BJ (cell line): ENCODE measurements around the gene EFNA4. TPM values are rescaled to one million over a fixed set of nuclear protein-coding genes. Genes with fewer than 3 reads are reported as not detected.

ENCODE experiments used
- CTCF ChIA-PET: fragments of 350-600 bp; formaldehyde crosslinking; extraction: SDS; loops from one replicate; lab custom pipeline; 2021; ENCODE audit warnings: antibody characterized with exemption, inconsistent platforms; lab: Yijun Ruan, JAX
- POLR2A ChIA-PET: fragments of 300-600 bp; sonication (Branson Sonifier 250); formaldehyde crosslinking; extraction: SDS; loops from one replicate; lab custom pipeline; 2021; ENCODE audit warnings: antibody characterized with exemption; lab: Charles Lee
- DNase-seq: peaks from one replicate; pipeline ENCODE4 v3.0.0-alpha.2; 2011; ENCODE audit warnings: low read depth
- H3K27me3 ChIP-seq: 2 replicates; pipeline ENCODE4 v1.6.0; 2011; ENCODE audit warnings: low read length; ENCODE audit not compliant: control insufficient read depth, insufficient read depth
- H3K36me3 ChIP-seq: 2 replicates; pipeline ENCODE4 v1.5.1; 2011; ENCODE audit warnings: low read length; ENCODE audit not compliant: control insufficient read depth, insufficient read depth
- H3K4me3 ChIP-seq: 2 replicates; pipeline ENCODE4 v1.5.1; 2011; ENCODE audit warnings: low read depth, mild to moderate bottlenecking, control low read depth, low read length
- polyA plus RNA-seq: library from polyadenylated mRNA; depleted of rRNA; stranded (reverse); fragments of >200 nt; gene quantifications from 2 replicates; pipeline ENCODE4 v1.2.3, GENCODE V29; 2011
- TF ChIP-seq, protein P1 (sequence below): IDR thresholded peaks from 2 replicates; pipeline ENCODE4 v1.5.1; 2011; ENCODE audit warnings: low read depth, mild to moderate bottlenecking, control low read depth, inconsistent platforms, low read length, moderate library complexity; ENCODE audit not compliant: insufficient read depth

The EFNA4 gene
- polyA plus RNA-seq, 1 experiment, result 12.4 TPM

DNA sequence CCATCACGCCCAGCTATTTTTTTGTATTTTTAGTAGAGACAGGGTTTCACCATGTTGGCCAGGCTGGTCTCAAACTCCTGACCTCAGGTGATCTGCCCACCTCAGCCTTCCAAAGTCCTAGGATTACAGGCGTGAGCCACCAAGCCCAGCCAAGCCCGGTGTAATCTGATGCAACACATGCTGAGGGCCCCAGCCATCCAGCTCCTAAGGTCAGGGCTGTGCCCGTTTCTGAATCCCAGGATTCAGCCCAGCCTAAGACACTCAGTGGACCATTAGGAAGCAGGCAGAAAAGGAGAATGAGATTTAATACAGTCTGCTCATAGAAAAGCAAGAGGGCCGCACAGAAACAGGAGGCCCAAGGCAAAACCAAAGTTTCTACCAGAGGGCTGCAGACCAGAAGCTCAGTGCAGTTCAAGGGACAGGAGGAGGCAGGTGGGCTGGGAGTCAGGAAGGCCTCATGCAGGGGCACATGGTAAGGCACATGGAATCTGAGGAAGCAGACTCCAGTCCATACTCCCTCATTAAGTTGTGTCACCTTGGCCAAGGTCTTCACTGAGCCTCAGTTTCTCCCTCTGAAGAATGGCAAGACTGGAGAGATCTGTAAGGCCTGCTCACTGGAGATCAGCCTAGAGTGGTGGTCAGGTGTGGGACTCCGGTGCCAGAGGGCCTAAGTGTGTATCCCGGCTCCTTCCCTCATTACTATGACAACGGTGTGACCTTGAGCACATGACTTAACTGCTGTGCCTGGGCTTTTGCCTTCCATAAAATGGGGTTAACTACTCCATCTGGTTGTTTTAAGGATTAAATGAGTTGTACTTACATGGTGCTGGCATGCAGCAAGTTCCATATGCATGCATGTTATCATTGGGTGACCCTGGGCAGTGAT, 14.8 kb upstream of the EFNA4 start:
- TF ChIP-seq, protein P1, sequence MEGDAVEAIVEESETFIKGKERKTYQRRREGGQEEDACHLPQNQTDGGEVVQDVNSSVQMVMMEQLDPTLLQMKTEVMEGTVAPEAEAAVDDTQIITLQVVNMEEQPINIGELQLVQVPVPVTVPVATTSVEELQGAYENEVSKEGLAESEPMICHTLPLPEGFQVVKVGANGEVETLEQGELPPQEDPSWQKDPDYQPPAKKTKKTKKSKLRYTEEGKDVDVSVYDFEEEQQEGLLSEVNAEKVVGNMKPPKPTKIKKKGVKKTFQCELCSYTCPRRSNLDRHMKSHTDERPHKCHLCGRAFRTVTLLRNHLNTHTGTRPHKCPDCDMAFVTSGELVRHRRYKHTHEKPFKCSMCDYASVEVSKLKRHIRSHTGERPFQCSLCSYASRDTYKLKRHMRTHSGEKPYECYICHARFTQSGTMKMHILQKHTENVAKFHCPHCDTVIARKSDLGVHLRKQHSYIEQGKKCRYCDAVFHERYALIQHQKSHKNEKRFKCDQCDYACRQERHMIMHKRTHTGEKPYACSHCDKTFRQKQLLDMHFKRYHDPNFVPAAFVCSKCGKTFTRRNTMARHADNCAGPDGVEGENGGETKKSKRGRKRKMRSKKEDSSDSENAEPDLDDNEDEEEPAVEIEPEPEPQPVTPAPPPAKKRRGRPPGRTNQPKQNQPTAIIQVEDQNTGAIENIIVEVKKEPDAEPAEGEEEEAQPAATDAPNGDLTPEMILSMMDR, result no peak
- Histone ChIP-seq H3K36me3 (no peaks in the 10 kb centered on the region), H3K27me3 (no peaks in the 10 kb centered on the region), H3K4me3 (no peak overlapping the region)
- ChIA-PET CTCF (interaction anchor here (0.6 to 10.2 kb wide), 8 partner anchors 13 to 105 kb away, joined by 3 to 86 read pairs (median 5); no protein-coding TSS in a partner anchor), POLR2A (no interaction called here)
- DNase-seq, result no peak

DNA sequence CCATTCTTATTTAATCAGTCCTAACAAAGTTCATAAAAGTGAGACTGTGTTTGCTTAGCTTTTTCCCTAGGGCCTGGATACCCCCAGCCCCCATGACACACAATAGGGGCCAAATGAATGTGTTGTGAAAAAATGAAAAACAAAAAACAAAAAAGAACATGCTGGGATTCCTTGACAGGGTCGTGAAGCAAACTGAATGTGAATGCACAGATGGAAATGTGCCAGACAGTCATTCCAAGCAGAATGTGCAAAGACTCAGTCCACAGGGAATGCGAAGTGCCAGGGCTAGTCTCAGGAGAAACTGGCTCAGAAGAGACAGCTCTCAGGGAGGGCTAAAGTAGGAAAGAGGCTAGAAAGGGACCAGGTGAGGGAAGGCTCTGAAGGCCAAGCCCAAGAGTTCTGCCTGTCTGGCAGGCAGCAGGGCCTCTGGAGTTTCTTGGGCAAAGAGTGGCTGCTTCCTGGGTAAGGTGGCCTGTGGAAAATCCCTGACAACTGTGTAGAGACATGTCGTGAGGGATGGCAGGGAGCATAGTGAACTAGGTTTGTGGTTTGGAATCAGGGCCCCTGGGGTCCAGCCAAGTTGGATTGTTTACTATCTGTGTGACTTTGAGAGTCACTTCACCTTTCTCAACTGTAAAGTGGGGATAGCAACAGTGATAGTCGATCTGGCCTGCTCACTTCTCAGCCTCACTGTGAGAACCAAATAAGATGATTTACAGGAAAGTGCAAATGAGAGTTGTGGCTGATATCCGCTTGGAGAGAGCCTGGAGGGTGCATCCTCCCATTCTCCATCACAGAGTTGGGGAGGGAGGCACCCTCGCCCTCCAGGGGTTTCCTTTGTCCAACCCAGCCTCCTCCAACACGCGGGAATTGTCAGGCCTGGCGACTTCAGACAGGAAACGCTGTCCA, 13.6 kb upstream of the EFNA4 start:
- CTCF ChIA-PET, result interaction anchor here (0.6 to 10.2 kb wide), 16 partner anchors 8 to 106 kb away, joined by 3 to 86 read pairs (median 5); partner anchors contain the start of genes DCST1, DCST2, LENEP and SHC1
- H3K27me3 ChIP-seq, result no peaks in the 10 kb centered on the region
- POLR2A ChIA-PET, result interaction anchor here (0.6 kb wide), 1 partner anchor 206 kb away, joined by 3 read pairs; no protein-coding TSS in a partner anchor
- H3K4me3 ChIP-seq, result peak overlapping the region; percentile 68; the same call in 1 of the 2 replicates
- TF ChIP-seq, protein P1, result no peak
- no peak for DNase-seq
- no peaks in the 10 kb centered on the region; the same call in none of the 2 replicates for H3K36me3 ChIP-seq

DNA sequence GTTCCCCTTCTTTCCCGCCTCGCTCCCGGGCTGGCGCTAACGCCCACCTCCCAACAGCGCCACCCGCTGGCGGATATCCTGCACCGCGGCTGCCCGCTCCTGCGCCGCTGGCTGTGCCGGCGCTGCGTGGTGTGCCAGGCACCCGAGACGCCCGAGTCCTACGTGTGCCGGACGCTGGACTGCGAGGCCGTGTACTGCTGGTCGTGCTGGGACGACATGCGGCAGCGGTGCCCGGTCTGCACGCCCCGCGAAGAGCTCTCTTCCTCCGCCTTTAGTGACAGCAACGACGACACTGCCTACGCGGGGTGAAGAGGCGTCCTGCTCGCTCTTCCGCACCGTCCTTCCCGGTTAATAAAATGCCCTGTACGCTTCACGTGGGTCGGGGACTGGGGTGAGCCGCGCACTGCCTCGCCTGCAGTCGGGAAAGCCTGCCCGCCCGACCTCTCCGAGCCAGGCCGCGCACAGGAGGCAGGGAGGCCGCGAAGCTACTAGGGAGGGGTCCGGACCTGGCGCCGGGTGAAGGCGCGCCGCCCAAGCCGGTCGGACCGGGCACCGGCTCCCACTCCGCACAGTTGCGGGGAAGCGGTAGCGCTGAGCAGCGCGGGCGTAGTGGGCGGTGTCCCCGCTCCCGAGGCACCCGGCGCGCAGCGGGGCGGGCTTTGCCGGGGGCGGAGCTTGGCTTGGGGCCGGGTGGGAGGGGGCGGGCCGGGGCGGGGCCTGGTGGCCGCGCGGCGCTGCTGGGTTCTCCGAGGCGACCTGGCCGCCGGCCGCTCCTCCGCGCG, 12.8 kb upstream of the EFNA4 start, which contains the start of gene ADAM15:
Gene ADAM15, plus strand, starts transcription at position 757 of the 782 bp plus-strand sequence. CDS start 71 bp downstream, outside the sequence.
- H3K36me3 ChIP-seq, result peaks cover 4% of the 10 kb centered on the region
- ChIA-PET POLR2A (interaction anchor here (0.6 to 1.0 kb wide), 3 partner anchors 14 to 205 kb away, joined by 3 to 4 read pairs (median 3); no protein-coding TSS in a partner anchor), CTCF (interaction anchor here (0.7 to 3.9 kb wide), 32 partner anchors 9 to 570 kb away, joined by 3 to 44 read pairs (median 4); partner anchors contain the start of genes DCST1, DCST2, EFNA3 and EFNA4)
- TF ChIP-seq, protein P1, result peak; percentile 87
- H3K27me3 ChIP-seq, result no peaks in the 10 kb centered on the region
- peak within 1 kb of the TSS; percentile 68 for H3K4me3 ChIP-seq
- DNase-seq, result no peak

DNA sequence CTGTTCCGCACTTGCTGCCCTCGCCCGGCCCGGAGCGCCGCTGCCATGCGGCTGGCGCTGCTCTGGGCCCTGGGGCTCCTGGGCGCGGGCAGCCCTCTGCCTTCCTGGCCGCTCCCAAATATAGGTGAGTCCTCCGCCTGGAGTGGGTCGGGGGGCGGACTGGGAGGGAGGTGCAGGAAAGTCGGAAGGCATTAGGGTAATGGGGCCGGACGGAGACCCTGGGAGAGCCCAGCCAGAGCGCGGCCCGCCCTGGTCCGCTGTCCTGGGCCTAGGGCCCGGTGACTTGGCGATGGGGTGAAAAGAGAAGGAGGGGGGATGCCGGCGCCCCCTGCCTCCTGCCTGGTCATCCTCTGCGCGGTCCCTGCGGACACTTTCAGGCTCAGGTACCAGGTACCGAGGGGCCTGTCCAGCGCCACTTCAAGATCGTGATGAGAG, 12.2 kb upstream of the EFNA4 start:
- DNase-seq, result no peak
- TF ChIP-seq, protein P1, result no peak
- Histone ChIP-seq H3K27me3 (no peaks in the 10 kb centered on the region), H3K36me3 (peaks cover 7% of the 10 kb centered on the region), H3K4me3 (peak overlapping the region; percentile 68)
- POLR2A ChIA-PET, result interaction anchor here (1.0 kb wide), 1 partner anchor 13 kb away, joined by 4 read pairs; no protein-coding TSS in a partner anchor
- CTCF ChIA-PET, result interaction anchor here (0.7 to 3.9 kb wide), 31 partner anchors 9 to 571 kb away, joined by 3 to 44 read pairs (median 4); partner anchors contain the start of genes DCST1, DCST2, EFNA3 and EFNA4
